GM19395 (cell line): ENCODE measurements around the gene GTSE1.

ENCODE experiments used
- ATAC-seq: cut with Tn5 transposase; IDR thresholded peaks from one replicate; pipeline ENCODE4 v1.9.1; 2021; ENCODE audit warnings: mild to moderate bottlenecking, moderate library complexity; ENCODE audit not compliant: unreplicated experiment

GTSE1 gene

GRCh38 chr22:46364341-46365165, 67.9 kb downstream of the GTSE1 start:
- ATAC-seq = no peak

GRCh38 chr22:46365166-46365624, 68.5 kb downstream of the GTSE1 start:
- no peak for ATAC-seq

GRCh38 chr22:46366327-46366731, 69.7 kb downstream of the GTSE1 start:
- no peak for ATAC-seq

- no peak for ATAC-seq
Observed at GRCh38 chr22:46366801-46367706, 70.4 kb downstream of the GTSE1 start.

- ATAC-seq = no peak
Observed at GRCh38 chr22:46367707-46368191, 71.1 kb downstream of the GTSE1 start.

GRCh38 chr22:46368422-46368821, 71.8 kb downstream of the GTSE1 start:
- no peak for ATAC-seq

GRCh38 chr22:46368871-46369715, 72.4 kb downstream of the GTSE1 start:
- ATAC-seq = no peak

- no peak for ATAC-seq
Observed at GRCh38 chr22:46369716-46370583, 73.3 kb downstream of the GTSE1 start.

GRCh38 chr22:46370584-46371291, 74.1 kb downstream of the GTSE1 start:
- ATAC-seq = no peak

GRCh38 chr22:46371623-46372226, 75.1 kb downstream of the GTSE1 start:
- no peak for ATAC-seq

- ATAC-seq = no peak
Observed at GRCh38 chr22:46372686-46373085, 76.0 kb downstream of the GTSE1 start.

GRCh38 chr22:46373159-46373558, 76.5 kb downstream of the GTSE1 start:
- no peak for ATAC-seq

- ATAC-seq = no peak
Observed at GRCh38 chr22:46373921-46374662, 77.4 kb downstream of the GTSE1 start.

- ATAC-seq = no peak
Observed at GRCh38 chr22:46374663-46375474, 78.2 kb downstream of the GTSE1 start.

- no peak for ATAC-seq
Observed at GRCh38 chr22:46376111-46376510, 79.4 kb downstream of the GTSE1 start.

GRCh38 chr22:46376908-46377524, 80.3 kb downstream of the GTSE1 start:
- ATAC-seq = no peak
